CD4-positive, alpha-beta T cell treated with Interleukin-21 for 1 hour (primary cell): ENCODE data around the gene CWC22.
"Not testable (repeated sequence)": the region's sequence is repeated elsewhere in the genome, so short reads cannot be mapped to it uniquely, and the experiment has no call there.

ENCODE experiments used
- DNase-seq: peaks from one replicate; pipeline ENCODE4 v3.0.0-alpha.2; 2020

The CWC22 gene

DNA sequence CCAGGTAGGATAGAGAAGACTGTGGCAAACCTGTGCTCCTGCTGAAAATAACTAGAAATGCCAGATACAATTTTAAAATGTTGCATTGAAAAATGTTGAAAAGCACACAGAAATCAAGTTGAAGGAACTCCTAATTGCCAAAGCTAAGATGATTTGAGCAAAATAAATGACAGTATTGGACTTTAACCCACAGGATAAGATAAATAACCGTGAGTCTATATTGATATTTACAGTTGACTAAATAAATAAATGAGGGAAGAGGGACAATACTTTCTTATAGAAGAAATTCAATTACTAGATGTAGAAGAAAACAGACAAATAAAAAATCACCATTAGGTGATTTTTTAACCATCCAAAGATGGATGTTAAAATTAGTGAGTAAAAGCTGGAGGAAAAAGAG, 59.0 kb downstream of the CWC22 start:
- no peak for DNase-seq

DNA sequence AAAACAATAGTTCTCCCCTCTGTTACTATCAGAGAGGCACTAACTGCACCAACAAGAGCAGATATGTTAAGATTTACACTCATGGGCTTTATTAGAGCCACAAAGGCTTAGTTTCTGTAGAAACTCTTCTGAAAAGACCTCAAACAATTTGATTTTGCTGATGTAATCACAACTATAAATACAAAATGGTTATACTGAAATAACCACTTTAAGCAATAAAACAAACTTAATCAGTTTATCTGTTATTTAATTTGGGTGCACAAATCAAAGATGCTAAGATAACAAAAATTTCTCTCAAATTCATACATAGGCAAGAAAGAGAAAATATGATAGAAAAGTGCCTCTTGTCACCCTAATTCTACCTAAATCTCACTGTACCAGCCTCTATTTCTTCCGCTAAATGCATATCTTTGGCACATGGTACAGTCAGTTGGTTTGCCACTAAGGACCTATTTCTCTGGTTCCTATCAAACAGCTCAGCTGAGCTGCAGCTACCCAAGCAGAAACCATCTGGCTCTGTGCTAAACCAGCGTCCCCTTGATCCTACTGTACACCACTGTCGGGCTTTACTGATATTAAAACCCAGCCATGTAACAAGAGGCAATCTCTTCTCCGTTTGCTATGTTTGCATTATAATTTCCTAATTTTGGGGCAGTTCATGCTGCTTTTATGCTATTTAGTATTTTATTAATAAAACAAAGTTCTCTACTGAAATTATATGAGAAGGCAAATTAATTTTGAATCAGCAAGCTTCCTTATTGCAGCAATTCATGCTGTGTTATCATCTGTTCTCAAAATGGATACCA, 60.1 kb downstream of the CWC22 start:
- no peak for DNase-seq

DNA sequence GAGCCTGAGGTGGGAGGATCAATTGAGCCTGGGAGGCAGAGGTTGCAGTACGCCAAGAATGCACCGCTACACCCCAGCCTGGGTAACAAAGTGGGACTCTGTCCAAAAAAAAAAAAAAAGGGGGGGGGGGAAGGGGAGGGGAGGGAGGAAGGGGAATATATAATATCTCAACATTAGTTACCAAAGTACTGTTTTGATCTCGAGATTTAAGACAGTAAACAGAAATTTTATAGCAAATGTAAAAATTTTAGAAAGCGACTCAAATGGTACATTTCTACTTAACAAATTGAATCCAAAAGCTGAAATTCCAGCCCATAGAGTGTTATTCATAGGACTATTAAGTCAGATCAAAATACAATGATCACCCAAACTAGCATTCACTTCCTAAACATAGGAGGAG, 60.8 kb downstream of the CWC22 start:
- DNase-seq = no peak

DNA sequence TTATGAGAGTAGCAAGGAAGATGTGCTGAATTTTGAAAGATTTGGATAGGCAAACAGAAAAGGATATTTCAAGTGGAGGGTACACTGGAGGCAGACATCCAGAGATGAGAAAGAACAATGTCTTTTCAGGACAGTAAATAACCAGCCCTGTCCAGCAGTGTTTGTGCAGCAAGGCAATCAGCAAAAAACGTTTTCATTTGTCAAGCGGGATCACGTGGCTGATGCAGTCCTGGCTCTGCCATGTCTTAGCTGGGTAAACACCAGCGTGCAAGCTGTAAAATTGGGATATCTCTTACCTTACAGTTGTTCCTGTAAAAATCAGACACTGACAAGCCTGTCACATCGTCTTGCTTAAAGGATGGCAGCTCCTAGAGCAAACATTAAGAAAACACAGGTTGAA, 67.8 kb downstream of the CWC22 start:
- no peak for DNase-seq

DNA sequence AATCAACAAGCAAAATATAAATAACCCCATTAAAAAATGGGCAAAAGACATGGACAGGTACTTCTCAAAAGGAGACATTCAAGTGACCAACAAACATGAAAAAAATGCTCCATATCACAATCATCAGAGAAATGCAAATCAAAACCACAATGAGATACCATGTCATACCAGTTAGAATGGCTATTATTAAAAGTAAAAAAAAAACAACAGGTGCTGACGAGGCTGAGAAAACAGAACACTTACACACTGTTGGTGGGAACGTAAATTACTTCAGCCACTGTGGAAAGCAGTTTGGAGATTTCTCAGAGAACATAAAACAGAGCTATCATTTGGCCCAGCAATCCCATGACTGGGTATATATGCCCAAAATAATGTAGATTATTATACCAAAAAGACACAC, 69.1 kb downstream of the CWC22 start:
- no peak for DNase-seq

DNA sequence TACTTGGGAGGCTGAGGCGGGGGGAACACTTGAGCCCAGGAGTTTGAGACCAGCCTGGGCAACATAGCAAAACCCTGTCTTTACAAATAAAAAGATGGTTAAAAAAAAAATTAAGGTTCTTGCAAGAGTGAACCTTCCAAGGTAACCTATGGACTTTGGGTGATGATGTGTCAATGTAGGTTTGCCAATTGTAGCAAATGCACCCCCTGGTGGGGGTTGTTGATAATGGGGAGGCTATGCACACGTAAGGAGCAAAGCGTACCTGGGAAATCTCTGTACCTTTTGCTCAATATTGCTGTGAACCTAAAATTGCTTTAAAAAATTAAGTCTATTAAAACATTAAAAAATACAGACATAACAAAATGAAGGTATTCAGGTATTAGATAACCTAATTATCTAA, 70.4 kb downstream of the CWC22 start:
- no peak for DNase-seq

DNA sequence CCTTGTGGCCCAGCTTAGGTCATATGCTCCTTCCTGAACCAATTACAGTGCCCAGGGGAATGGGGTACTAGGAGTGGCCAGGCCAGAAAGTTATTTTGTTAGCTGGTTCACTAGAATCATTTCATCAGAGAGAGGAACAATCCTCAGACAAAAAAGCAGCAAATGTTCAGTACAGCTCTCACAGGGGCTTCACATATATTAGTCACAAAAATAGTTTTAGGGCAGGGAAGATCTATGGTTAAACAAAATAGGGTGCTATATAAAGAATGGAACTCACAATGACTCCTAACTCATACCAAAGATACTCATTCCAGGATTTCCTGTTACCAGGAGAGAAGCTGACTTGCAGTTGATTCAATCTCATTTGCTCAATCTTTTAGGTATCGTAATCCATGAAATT, 71.0 kb downstream of the CWC22 start:
- no peak for DNase-seq

DNA sequence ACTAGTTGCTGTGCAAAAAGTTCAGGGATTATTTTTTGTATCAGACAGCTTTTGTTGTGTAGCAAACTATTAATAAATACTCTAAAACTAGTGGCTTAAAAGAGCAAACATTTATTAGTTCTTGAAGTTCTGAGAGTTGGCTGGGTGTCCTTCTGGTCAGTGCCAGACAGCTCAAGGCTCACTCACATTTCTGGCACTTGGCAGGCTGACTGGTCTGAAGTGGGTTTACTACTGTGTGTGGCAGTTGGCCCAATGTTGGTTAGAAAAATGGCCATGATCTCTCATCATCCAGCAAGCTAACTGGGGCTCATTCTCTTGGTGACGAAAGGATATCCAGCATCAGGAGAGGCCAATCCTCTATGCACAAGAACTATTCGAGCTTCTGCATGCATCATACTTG, 74.3 kb downstream of the CWC22 start:
- DNase-seq = no peak

DNA sequence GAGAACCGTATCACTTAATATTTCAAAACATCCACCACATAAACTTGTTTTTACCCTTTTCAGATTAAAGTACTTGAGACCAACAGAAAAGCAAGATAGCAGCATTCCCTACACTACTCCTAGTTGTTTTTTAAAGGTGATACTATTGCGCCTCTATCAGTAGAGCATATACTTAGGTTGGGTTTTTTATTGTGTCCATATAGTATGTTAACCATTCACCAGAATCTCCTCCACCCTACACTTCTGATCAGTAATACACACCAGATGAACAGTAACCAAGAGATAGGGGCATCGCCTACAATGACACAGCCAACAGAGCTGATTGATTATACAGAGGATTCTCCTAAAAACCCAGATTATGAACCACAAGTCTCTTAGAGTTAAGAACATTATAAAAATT, 75.6 kb downstream of the CWC22 start:
- DNase-seq = no peak

DNA sequence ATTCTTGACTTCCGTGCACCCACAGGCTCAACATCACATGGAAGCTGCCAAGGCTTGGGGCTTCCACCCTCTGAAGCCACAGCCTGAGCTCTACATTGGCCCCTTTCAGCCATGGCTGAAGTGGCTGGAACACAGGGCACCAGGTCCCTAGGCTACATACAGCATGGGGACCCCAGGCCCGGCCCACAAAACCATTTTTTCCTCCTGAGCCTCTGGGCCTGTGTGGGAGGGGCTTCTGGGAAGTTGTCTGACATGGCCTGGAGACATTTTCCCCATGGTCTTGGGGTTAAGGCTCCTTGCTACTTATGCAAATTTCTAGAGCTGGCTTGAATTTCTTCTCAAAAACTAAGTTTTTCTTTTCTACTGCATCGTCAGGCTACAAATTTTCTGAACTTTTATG, 77.1 kb downstream of the CWC22 start:
- not testable (repeated sequence) for DNase-seq

DNA sequence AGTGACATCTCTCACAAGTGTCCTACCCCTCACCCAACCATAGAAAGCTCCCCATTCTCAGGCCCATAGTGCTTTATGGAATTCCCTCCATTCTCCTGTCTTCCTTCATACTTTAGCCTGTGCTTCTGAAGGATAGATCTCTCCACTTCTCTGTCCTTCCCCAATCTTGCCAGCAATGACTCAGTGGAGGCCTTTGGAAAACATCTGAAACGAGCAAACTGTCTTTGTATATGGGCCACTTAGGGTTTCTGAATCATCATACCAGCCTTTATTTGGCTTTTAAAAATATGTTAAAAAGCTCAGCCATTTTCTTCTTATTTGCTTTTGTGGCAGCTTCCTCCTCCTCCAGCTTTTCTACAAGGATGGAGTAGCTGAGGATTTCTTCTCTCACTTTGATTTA, 80.1 kb downstream of the CWC22 start:
- no peak for DNase-seq

DNA sequence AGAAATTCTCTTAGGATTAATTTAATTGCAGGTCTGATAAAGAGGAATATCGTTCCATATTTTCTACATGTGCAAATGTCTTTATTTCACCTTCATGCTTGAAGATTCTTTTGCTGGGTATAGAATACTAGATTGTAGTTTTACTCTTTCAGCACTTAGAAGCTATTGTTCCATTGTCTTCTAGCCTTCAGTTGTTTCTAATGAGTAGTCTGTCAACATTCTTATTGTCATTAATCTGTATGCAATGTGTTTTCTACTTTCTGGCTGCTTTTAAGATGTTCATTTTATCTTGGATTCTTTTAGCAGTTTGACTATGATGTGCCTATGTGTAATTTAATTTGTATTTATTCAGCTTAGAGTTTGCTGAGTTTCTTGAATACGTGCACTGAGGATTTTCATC, 81.4 kb downstream of the CWC22 start:
- DNase-seq = no peak

DNA sequence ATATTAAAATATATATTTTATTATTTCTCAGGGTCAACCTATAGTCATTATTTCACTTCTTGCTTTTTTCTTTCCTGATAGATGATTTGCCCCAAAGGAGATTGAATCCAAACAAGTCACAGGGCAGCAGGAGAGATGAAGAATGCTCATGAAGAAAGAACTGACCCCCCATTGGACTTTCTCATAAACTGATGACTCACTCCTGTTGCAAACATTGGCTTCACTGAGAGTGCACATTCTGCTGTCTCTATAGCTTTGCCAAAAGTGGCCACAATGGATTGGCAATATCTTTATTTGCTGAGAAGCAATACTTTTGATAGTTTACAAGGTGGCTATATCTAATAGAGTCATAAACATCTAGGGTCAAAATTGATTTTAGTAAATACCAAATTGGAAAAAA, 89.8 kb downstream of the CWC22 start:
- no peak for DNase-seq

DNA sequence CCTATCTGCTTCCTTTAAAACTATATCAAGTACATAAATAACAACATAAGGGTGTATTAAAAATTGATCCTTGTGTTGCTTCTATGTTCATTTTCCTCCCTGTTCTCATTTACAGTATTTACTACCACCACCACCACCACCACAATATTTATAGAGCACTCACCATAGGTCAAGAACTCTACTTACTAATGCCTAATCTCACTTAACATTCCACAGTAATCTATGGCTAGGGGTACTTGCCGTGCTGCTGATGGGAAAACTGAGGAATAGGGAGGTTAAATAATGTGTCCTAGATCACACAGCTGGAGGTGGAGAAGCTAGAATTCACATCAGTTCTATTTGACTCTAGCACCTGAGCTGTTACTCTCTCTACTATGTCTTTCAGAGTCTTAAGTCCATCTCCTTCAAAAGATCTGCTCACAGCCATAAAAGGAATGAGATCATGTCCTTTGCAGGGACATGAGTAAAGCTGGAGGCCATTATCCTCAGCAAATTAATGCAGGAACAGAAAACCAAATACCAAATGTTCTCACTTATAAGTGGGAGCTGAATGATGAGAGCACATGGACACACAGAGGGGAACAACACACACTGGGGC, 91.6 kb downstream of the CWC22 start:
- no peak for DNase-seq

DNA sequence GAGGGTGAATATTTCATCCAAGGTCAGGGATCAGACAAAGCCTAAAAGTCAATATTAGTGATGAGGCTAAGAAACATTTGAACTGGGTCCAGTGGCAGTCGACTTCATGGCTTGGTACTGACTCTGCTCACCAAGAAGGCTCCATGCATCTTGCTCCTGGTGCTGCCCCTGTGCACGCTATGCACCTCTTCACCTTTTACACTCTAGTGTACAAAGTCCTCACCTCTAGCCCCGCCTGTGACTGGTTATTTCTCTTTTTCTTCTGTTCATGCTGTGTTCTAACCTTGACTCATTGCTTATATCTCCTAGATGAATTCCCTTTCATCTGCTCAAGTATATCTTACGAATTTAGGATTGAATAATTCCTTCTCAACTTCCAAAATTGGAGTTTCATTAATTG, 93.3 kb downstream of the CWC22 start:
- DNase-seq = no peak

DNA sequence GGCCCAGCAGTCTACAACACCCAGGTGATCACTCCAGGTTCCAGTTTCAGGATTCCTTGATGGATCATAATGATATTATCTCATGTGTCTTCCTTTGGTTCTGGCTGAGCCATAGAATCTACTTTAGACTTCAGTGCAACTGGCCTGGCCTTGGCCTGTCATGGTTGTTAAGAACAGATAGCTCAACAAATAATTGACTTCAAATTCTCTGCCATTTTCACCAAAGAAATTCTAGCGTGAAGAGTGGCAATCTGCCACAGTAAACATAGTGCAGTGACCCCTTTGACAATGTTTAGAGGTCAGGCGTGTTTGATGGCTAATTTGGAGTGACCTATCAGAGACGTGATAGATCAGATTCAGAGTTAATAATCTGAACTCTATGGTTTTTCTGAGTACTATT, 95.5 kb downstream of the CWC22 start:
- no peak for DNase-seq

DNA sequence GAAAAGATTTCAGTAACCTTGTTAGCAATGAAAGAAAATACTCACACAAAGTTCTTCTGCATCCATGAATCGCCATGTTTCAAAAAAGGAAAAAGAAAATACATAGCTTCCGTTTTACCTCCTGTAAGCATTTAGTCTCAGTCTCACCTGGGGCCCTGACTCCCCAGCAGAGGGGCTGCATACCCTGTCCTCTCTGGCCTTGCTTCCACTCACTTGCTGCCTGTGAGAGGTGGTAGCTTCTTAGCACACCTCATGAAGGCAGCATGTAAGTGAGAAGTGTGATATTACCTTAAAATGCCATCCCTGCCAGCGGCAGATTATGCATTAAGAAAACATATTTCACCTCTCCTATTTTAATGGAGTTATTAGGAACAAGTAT, 96.4 kb downstream of the CWC22 start:
- no peak for DNase-seq

DNA sequence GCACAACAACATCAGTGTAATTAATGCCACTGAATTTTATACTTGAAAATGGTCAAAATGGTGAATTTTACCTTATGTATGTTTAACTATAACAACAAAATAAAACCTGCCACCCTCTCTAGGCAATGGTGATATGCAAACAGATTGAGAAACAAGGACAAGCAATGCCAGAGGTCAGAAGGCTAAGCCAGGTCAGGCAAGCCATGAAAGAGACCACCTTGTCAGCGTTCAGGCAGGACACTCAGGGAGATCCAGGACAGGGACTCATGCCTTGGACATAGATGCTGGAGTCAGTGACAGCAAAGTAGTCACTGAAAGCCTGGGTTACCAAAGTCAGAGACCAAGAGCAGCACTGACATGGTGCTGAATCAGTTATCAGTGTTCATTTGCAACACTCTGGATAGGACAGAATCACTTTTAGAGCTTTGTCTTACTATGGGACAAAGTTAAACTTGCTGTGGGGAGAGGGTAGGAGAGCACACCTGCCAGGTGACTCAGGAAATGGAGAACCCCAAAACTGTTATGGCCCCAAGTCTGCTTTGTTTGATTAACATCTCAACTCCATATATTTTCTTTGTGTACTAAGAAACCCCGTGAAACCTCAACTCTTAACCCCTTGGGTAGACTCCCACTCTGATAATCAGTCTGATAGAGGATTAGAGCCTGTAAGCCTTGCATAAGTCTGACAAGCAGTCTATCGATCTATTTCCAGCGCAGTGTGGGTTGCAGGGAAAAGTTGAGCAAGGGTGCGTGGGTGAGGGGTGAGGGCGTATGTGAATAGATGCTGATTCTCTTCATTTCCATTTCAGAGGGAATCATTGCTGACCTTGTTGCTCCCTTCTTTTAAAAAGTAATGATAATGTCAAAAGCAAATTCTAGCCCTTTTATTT, 97.0 kb downstream of the CWC22 start:
- DNase-seq = no peak

DNA sequence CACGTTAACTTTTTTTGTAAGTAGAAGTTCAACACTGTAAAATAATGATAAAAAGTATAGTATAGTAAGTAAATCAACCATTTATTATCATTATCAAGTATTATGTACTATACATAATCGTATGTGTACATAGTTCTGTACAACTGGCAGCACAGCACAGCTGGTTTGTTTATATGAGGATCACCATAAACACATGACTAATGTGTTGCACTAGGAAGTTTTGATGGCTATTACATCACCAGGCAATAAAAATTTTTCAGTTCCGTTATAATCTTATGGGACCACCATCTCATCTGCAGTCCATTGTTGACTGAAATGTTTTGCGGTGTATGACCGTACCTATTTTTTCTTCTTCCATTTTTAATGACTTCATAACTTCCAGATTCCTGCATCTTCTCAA, 106.4 kb downstream of the CWC22 start:
- DNase-seq = no peak

DNA sequence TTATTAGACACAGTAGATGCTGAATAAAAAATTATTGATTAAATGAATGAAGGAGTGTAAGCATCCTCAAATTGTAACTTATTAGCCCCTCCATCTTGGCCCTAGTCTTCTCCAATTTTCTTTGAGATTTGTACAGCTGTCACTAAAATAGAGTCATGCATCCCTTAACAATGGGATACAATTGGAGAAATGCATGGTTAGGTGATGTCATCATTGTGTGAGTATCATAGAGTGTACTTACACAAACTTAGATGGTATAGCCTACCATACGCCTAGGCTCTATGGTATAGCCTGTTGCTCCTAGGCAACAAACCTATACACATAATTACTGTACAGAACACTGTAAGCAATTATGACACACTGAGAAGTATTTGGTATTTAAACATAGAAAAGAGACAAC, 107.4 kb downstream of the CWC22 start:
- no peak for DNase-seq

DNA sequence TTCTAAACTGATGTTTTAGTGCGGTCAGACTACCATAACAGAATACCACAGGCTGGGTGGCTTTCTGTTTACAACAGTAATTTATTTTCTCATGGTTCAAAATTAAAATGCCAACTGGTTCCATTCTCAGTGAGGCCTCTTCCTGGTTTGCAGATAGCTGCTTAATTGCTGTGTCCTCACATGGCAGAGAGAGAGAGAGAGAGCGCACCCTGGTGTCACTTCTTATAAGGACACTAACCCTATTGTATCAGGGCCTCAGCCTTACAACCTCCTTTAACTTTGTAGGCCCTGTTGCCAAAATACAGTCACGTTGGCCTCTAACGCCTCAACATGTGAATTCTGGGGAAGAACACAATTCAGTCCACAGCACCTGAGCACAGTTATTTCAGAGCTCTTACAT, 108.2 kb downstream of the CWC22 start:
- DNase-seq = no peak
